GM12878 (cell line): ENCODE measurements around the gene ABRACL. TPM values are rescaled to one million over a fixed set of nuclear protein-coding genes. Genes with fewer than 3 reads are reported as not detected.

Experiments
- ATAC-seq: fragments of 200-7000 bp; cut with Tn5 transposase; 3 replicates; pipeline ENCODE4 v1.9.1; 2020; ENCODE audit warnings: mild to moderate bottlenecking, moderate library complexity
- BruUV-seq: library from RNA; stranded (reverse); fragments of 400-500 nt; replicated peaks from 2 replicates; lab custom pipeline; 2021; lab: Mats Ljungman, UMichigan
- CTCF ChIA-PET: fragments of 300-600 bp; sonication (Branson Sonifier 250); formaldehyde crosslinking; extraction: SDS; loops from one replicate; lab custom pipeline; 2021; ENCODE audit warnings: inconsistent platforms; lab: Yijun Ruan, JAX
- POLR2A ChIA-PET: fragments of 350-600 bp; formaldehyde crosslinking; extraction: SDS; loops from one replicate; lab custom pipeline; 2021; ENCODE audit warnings: inconsistent platforms; lab: Charles Lee
- RAD21 ChIA-PET: fragments of 300-600 bp; sonication (Branson Sonifier 250); formaldehyde crosslinking; loops from one replicate; lab custom pipeline; 2023; ENCODE audit warnings: antibody characterized with exemption; ENCODE audit not compliant: unreplicated experiment; lab: Charles Lee
- SMC1A ChIA-PET: fragments of 300-600 bp; sonication (Branson Sonifier 250); formaldehyde crosslinking; loops from one replicate; lab custom pipeline; 2023; ENCODE audit not compliant: unreplicated experiment, uncharacterized antibody; lab: Charles Lee
- DNase-seq: peaks from one replicate; pipeline ENCODE4 v3.0.0-alpha.2; 2011; ENCODE audit warnings: low read depth, low spot score
- FAIRE-seq: peaks from 3 replicates; lab custom pipeline; 2011; peaks lifted over from hg19 to GRCh38; lab: Jason Lieb, UNC
- H2AFZ ChIP-seq: 2 replicates; pipeline ENCODE4 v1.6.0; 2011; ENCODE audit warnings: low read depth, low read length, control low read depth; ENCODE audit not compliant: control insufficient read depth
- H3K27ac ChIP-seq: 2 replicates; pipeline ENCODE4 v1.5.1; 2011; ENCODE audit warnings: control low read depth; ENCODE audit not compliant: control insufficient read depth, insufficient read depth
- H3K27me3 ChIP-seq, 2 experiments: replicated peaks in 1 of 2; 2 replicates each; pipeline versions ENCODE4 v1.6.0 to v1.6.1; 2011; ENCODE audit warnings: low read length in 1 of 2; ENCODE audit not compliant: control insufficient read depth in 2 of 2, insufficient read depth in 2 of 2
- H3K36me3 ChIP-seq, 2 experiments: 2 replicates each; pipeline ENCODE4 v1.5.1; 2011; ENCODE audit warnings: low read length in 1 of 2; ENCODE audit not compliant: control insufficient read depth in 2 of 2, insufficient read depth in 2 of 2
- H3K4me1 ChIP-seq: 2 replicates; pipeline ENCODE4 v1.6.1; 2011; ENCODE audit warnings: mild to moderate bottlenecking, low read length, moderate library complexity, mixed read lengths; ENCODE audit not compliant: control insufficient read depth, insufficient read depth
- H3K4me2 ChIP-seq: 2 replicates; pipeline ENCODE4 v1.6.0; 2011; ENCODE audit warnings: control low read depth; ENCODE audit not compliant: control insufficient read depth, insufficient read depth
- H3K4me3 ChIP-seq: fragments of 200-600 bp; sonication (generic); 2 replicates; pipeline ENCODE4 v1.5.1; 2016
- H3K79me2 ChIP-seq: 2 replicates; pipeline ENCODE4 v1.6.0; 2011; ENCODE audit warnings: low read length; ENCODE audit not compliant: control insufficient read depth, insufficient read depth
- H3K9ac ChIP-seq: 2 replicates; pipeline ENCODE4 v1.8.0; 2011; ENCODE audit warnings: low read length, control low read depth, mixed read lengths; ENCODE audit not compliant: control insufficient read depth, insufficient read depth
- H3K9me3 ChIP-seq: replicated peaks from 3 replicates; pipeline ENCODE4 v1.5.1; 2011; ENCODE audit warnings: mild to moderate bottlenecking, low read length; ENCODE audit not compliant: control insufficient read depth, insufficient read depth
- H4K20me1 ChIP-seq: 2 replicates; pipeline ENCODE4 v1.6.0; 2011; ENCODE audit not compliant: control insufficient read depth, insufficient read depth
- BRCA1 ChIP-seq: IDR thresholded peaks from 2 replicates; pipeline ENCODE4 v1.6.1; 2011; ENCODE audit warnings: low read depth, low read length, improper control_type of control experiment
- CHD4 ChIP-seq: fragments of 200-600 bp; sonication (generic); IDR thresholded peaks from 2 replicates; pipeline ENCODE4 v1.6.1; 2016; ENCODE audit warnings: mild to moderate bottlenecking
- CREB1 ChIP-seq: IDR thresholded peaks from 2 replicates; pipeline ENCODE4 v1.6.1; 2012; ENCODE audit warnings: low read depth, mild to moderate bottlenecking, inconsistent platforms
- ESRRA ChIP-seq: IDR thresholded peaks from 2 replicates; pipeline ENCODE4 v1.6.1; 2012; ENCODE audit warnings: mild to moderate bottlenecking, low read length, improper control_type of control experiment
- HCFC1 ChIP-seq: fragments of 150-350 bp; IDR thresholded peaks from 2 replicates; pipeline ENCODE4 v1.6.1; 2014; ENCODE audit warnings: low read length
- HDGF ChIP-seq: fragments of 450-650 bp; IDR thresholded peaks from 2 replicates; pipeline ENCODE4 v1.6.1; 2016; ENCODE audit warnings: antibody characterized with exemption
- MTA2 ChIP-seq: fragments of 450-650 bp; IDR thresholded peaks from 2 replicates; pipeline ENCODE4 v1.6.1; 2016; ENCODE audit warnings: low read depth, mild to moderate bottlenecking, moderate library complexity
- MYB ChIP-seq: fragments of 150-350 bp; IDR thresholded peaks from 2 replicates; pipeline ENCODE4 v1.6.1; 2014; ENCODE audit warnings: mild to moderate bottlenecking, low read depth, low read length, borderline replicate concordance
- SUPT20H ChIP-seq: IDR thresholded peaks from 2 replicates; pipeline ENCODE4 v1.6.1; 2011; ENCODE audit warnings: low read depth, mild to moderate bottlenecking, low read length, moderate library complexity, borderline replicate concordance; ENCODE audit not compliant: control insufficient read depth
- TAF1 ChIP-seq: IDR thresholded peaks from 2 replicates; pipeline ENCODE4 v1.6.1; 2011; ENCODE audit warnings: mild to moderate bottlenecking, low read depth, low read length, borderline replicate concordance
- ZZZ3 ChIP-seq: IDR thresholded peaks from 2 replicates; pipeline ENCODE4 v1.6.1; 2011; ENCODE audit warnings: low read depth; ENCODE audit not compliant: control insufficient read depth, insufficient read length
- WGBS: methylation state at CpG from one replicate; pipeline ENCODE4 v1.1.6; 2016; ENCODE audit warnings: low lambda C conversion rate; ENCODE audit not compliant: insufficient replicate concordance, insufficient coverage; ENCODE audit errors: missing lambda C conversion rate; 5-methylcytosine and 5-hydroxymethylcytosine counted together
- in situ Hi-C: fragments of 300-500 bp; cut with MboI; formaldehyde crosslinking; loops from 9 replicates; pipeline ENCODE4 v1.14.3; 2018; ENCODE audit warnings: mixed read lengths
- intact Hi-C: fragments of 100-400 bp; cut with micrococcal nuclease; formaldehyde crosslinking; loops from one replicate; pipeline ENCODE4 v1.14.2; 2022; ENCODE audit not compliant: unreplicated experiment
- polyA plus RNA-seq, 11 experiments: library from polyadenylated mRNA; depleted of rRNA in 4 of 11; unstranded in 6 of 11; stranded (reverse) in 5 of 11; fragments of >200 nt; fragmentation: Nextera tagmentation in 4 of 11; fragmentation: Illumina TruSeq in 1 of 11; extraction: Ambion mirVana in 4 of 11; extraction: Trizol in 1 of 11; gene quantifications; 1 replicate in 1 of 11; 2 replicates in 10 of 11; pipeline versions ENCODE4 v1.2.1 to v1.2.3, GENCODE V29; 2011 to 2016; ENCODE audit warnings: inconsistent platforms in 2 of 11, missing spikeins in 2 of 11, low read depth in 1 of 11
- total RNA-seq, 4 experiments: library from RNA; depleted of rRNA in 3 of 4; stranded (reverse); fragments of >200 nt in 3 of 4; fragmentation: Illumina TruSeq in 1 of 4; extraction: Trizol in 1 of 4; gene quantifications; 2 replicates each; pipeline versions ENCODE4 v1.2.1 to v1.2.3, GENCODE V29; 2013 to 2021
- TF ChIP-seq, protein P1 (sequence below): fragments of 150-350 bp; IDR thresholded peaks from 2 replicates; pipeline ENCODE4 v1.6.1; 2014; ENCODE audit warnings: mild to moderate bottlenecking, low read depth, low read length
- TF ChIP-seq, protein P2 (sequence below): fragments of 450-650 bp; formaldehyde crosslinking; IDR thresholded peaks from 2 replicates; pipeline ENCODE4 v1.4.0; 2020; ENCODE audit warnings: mild to moderate bottlenecking, moderate library complexity

The ABRACL gene
- total and polyA plus RNA-seq, 10 of the 15 experiments (the other 5 are each of a cell fraction or from before 2014, with no cell fraction given), result 111 to 647 (median 192) TPM

DNA sequence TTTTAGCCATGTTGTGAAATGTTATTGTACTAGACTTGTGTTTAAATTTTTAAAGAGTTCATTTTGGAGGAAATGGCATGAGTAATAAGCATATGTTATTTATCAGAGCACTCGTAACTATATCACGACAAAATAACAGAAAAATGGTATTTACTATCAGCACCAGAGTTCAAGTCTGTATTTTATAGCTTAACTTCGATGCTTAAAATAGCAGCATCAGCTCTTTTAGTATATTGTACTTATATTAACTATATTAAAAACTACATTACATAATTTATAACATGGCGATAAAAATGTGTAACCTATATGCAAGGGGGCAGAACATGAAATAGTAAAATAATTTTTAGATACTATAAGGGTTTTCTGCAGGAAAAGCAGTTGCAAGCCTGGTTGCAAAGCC, 52.9 kb downstream of the ABRACL start:
- ChIA-PET POLR2A (no interaction called here), CTCF (interaction anchor here (0.5 to 0.6 kb wide), 2 partner anchors 281 to 283 kb away, joined by 3 read pairs; no protein-coding TSS in a partner anchor), SMC1A (interaction anchor here (0.6 kb wide), 1 partner anchor 344 kb away, joined by 3 read pairs; no protein-coding TSS in a partner anchor), RAD21 (no interaction called here)
- WGBS, result 53% methylated on average over 4 of the region's 4 CpGs
- H3K27ac ChIP-seq, result no peak overlapping the region
- no peak overlapping the region for H3K4me3 ChIP-seq
- in situ Hi-C loops (no loop called here), intact Hi-C loops (no loop called here)
- H4K20me1 ChIP-seq, result no peaks in the 10 kb centered on the region
- TF ChIP-seq HDGF (no peak), CHD4 (no peak)
- FAIRE-seq, result no peak
- H3K4me2 ChIP-seq, result no peak overlapping the region
- H3K9me3 ChIP-seq, result no peaks in the 10 kb centered on the region
- H3K36me3 ChIP-seq, result no peaks in the 10 kb centered on the region
- no peaks in the 10 kb centered on the region for H3K79me2 ChIP-seq
- H3K9ac ChIP-seq, result no peak overlapping the region
- no peak for DNase-seq
- no TSS peak for BruUV-seq
- ATAC-seq, result no peak
- H2AFZ ChIP-seq, result no peak overlapping the region
- H3K4me1 ChIP-seq, result no peaks in the 10 kb centered on the region
- no peaks in the 10 kb centered on the region for H3K27me3 ChIP-seq

DNA sequence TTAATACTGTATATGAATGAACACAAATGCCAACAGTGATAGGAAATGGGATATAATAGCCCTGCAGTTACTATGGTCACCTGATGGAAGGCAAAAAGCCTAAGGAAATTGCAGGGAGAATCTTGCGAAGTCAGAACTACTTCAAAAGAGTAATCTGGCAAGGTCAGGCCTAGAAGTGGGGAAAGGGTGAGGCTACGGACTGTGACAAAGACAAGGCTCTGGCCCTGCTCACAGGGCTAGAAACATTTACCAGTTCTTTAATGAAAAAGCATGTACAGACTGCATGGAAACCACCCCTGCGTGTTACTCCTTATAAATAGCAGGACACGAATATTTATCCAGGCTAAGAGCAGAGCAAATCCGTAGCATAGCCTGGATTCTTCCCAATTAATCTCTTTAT, 53.8 kb downstream of the ABRACL start:
- H3K4me2 ChIP-seq, result no peak overlapping the region
- in situ Hi-C loops (no loop called here), intact Hi-C loops (no loop called here)
- no peak for TF ChIP-seq MYB
- TF ChIP-seq MTA2, result no peak
- no peak for TF ChIP-seq ZZZ3
- TF ChIP-seq TAF1, result no peak
- TF ChIP-seq ESRRA, result no peak
- TF ChIP-seq, protein P1, sequence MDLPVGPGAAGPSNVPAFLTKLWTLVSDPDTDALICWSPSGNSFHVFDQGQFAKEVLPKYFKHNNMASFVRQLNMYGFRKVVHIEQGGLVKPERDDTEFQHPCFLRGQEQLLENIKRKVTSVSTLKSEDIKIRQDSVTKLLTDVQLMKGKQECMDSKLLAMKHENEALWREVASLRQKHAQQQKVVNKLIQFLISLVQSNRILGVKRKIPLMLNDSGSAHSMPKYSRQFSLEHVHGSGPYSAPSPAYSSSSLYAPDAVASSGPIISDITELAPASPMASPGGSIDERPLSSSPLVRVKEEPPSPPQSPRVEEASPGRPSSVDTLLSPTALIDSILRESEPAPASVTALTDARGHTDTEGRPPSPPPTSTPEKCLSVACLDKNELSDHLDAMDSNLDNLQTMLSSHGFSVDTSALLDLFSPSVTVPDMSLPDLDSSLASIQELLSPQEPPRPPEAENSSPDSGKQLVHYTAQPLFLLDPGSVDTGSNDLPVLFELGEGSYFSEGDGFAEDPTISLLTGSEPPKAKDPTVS, result no peak
- TF ChIP-seq BRCA1, result no peak
- TF ChIP-seq HCFC1, result no peak
- TF ChIP-seq, protein P2, sequence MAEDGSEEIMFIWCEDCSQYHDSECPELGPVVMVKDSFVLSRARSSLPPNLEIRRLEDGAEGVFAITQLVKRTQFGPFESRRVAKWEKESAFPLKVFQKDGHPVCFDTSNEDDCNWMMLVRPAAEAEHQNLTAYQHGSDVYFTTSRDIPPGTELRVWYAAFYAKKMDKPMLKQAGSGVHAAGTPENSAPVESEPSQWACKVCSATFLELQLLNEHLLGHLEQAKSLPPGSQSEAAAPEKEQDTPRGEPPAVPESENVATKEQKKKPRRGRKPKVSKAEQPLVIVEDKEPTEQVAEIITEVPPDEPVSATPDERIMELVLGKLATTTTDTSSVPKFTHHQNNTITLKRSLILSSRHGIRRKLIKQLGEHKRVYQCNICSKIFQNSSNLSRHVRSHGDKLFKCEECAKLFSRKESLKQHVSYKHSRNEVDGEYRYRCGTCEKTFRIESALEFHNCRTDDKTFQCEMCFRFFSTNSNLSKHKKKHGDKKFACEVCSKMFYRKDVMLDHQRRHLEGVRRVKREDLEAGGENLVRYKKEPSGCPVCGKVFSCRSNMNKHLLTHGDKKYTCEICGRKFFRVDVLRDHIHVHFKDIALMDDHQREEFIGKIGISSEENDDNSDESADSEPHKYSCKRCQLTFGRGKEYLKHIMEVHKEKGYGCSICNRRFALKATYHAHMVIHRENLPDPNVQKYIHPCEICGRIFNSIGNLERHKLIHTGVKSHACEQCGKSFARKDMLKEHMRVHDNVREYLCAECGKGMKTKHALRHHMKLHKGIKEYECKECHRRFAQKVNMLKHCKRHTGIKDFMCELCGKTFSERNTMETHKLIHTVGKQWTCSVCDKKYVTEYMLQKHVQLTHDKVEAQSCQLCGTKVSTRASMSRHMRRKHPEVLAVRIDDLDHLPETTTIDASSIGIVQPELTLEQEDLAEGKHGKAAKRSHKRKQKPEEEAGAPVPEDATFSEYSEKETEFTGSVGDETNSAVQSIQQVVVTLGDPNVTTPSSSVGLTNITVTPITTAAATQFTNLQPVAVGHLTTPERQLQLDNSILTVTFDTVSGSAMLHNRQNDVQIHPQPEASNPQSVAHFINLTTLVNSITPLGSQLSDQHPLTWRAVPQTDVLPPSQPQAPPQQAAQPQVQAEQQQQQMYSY (CRISPR knock-in tag), result no peak
- TF ChIP-seq CREB1, result no peak
- TF ChIP-seq SUPT20H, result no peak
- RAD21 ChIA-PET, result no interaction called here
- no peak overlapping the region for H3K27ac ChIP-seq
- H3K9ac ChIP-seq, result no peak overlapping the region
- SMC1A ChIA-PET, result no interaction called here
- no peak for DNase-seq
- H2AFZ ChIP-seq, result no peak overlapping the region
- POLR2A ChIA-PET, result no interaction called here
- no peaks in the 10 kb centered on the region for H3K9me3 ChIP-seq
- no peaks in the 10 kb centered on the region for H3K36me3 ChIP-seq
- ATAC-seq, result no peak
- no peak for FAIRE-seq
- H3K4me1 ChIP-seq, result no peaks in the 10 kb centered on the region
- WGBS, result 49% methylated on average over 5 of the region's 5 CpGs
- H3K27me3 ChIP-seq, result no peaks in the 10 kb centered on the region
- no peaks in the 10 kb centered on the region for H4K20me1 ChIP-seq
- CTCF ChIA-PET, result no interaction called here
- no peak overlapping the region for H3K4me3 ChIP-seq
- no TSS peak for BruUV-seq
- no peaks in the 10 kb centered on the region for H3K79me2 ChIP-seq
